Measurements from ENCODE around the gene PIAS1.
"Not testable (repeated sequence)": the region's sequence is repeated elsewhere in the genome, so short reads cannot be mapped to it uniquely, and the experiment has no call there.

PIAS1 gene

DNA sequence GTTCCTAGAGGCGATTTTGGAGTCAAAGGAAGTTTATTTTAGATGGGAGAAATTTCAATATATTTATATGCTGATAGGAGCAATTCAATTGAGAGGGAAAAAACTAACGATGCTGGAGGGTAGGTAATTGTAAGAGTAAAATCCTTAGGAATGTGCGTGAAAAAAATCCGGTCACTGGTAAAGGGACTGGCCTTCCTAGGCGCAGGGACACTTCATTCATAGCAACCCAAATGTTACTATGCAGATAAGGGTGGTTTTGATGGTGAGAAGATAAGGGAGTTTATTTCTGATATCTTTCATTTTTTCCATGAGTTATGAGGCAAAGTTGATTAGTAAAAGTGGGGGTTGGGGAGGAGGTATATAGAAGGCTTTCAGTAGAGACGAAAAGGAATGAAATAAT lies 1.1 kb upstream of the PIAS1 start:
- TF ChIP-seq, protein P1, sequence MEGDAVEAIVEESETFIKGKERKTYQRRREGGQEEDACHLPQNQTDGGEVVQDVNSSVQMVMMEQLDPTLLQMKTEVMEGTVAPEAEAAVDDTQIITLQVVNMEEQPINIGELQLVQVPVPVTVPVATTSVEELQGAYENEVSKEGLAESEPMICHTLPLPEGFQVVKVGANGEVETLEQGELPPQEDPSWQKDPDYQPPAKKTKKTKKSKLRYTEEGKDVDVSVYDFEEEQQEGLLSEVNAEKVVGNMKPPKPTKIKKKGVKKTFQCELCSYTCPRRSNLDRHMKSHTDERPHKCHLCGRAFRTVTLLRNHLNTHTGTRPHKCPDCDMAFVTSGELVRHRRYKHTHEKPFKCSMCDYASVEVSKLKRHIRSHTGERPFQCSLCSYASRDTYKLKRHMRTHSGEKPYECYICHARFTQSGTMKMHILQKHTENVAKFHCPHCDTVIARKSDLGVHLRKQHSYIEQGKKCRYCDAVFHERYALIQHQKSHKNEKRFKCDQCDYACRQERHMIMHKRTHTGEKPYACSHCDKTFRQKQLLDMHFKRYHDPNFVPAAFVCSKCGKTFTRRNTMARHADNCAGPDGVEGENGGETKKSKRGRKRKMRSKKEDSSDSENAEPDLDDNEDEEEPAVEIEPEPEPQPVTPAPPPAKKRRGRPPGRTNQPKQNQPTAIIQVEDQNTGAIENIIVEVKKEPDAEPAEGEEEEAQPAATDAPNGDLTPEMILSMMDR (IDR thresholded peaks at IDR 0.05; ENCODE audit: control extremely low read depth, extremely low read depth, low read depth, missing control alignments), result no peak
- CTCF ChIA-PET, result no interaction called here
- POLR2A ChIA-PET, result no interaction called here
- DNase-seq (ENCODE audit: extremely low spot score), result no peak

DNA sequence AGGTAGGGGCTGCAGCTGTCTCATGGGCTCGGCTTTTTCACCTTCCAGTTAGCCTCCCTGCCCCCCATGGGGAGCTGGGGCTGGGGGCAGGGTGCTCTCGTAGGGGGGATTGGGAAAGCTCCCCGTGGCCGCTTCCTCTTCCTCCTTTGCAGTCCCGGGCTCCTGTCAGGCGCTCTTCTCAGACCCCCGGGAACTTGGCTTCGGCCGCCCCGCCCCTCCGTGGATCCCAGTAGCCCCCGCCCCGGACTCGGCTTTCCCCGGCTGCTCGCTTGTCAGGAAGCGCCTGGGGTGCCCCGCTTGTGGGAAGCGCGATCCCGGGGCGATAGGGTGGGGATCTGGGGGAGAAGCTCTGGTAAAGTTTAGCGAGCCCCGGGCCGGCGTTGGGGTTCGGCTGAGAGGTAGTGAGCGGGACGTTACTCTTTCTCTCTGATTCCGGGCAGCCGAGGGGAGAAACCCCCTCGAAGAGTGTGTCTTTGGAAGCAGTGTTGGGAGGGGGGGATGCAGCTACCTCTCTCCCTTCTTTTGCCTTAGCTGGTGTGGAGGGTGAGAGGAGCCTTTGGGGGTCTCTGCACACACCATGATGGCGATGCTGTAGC lies 611 bp downstream of the PIAS1 start:
- CTCF ChIA-PET, result interaction anchor here (0.8 to 1.8 kb wide), 8 partner anchors 10 to 192 kb away, joined by 3 to 10 read pairs (median 3); no protein-coding TSS in a partner anchor
- DNase-seq (ENCODE audit: extremely low spot score), result no peak
- TF ChIP-seq, protein P1 (IDR thresholded peaks at IDR 0.05; ENCODE audit: control extremely low read depth, extremely low read depth, low read depth, missing control alignments), result no peak
- POLR2A ChIA-PET, result interaction anchor here (1.0 kb wide), 1 partner anchor 214 kb away, joined by 4 read pairs; no protein-coding TSS in a partner anchor

DNA sequence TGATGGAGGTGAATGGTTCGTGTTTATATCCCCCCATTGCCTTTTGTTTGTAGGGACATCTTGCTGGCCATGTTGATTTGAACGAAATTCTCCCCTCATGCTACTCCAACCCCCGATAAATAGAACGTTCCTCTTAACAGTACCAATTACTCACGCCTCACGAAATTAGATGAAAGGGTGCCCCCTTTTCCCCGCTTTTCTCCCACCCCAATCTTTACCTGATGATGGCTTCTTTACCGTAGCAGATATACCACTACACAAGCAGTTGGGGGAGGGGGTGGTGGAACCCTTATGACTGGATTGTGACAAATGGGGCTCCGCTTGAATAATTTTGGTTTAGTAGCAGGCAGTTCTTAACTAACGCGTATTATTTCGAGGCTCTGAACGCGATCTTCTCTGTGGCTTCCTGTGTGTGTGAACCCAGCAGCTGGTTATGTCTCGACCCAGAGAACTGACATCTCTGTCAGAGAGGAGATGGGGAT lies 1.1 kb downstream of the PIAS1 start:
- TF ChIP-seq, protein P1 (IDR thresholded peaks at IDR 0.05; ENCODE audit: control extremely low read depth, extremely low read depth, low read depth, missing control alignments), result no peak
- DNase-seq (ENCODE audit: extremely low spot score), result peak; percentile 70
- ChIA-PET CTCF (interaction anchor here (0.8 to 1.8 kb wide), 5 partner anchors 35 to 61 kb away, joined by 3 to 4 read pairs (median 3); no protein-coding TSS in a partner anchor), POLR2A (no interaction called here)

DNA sequence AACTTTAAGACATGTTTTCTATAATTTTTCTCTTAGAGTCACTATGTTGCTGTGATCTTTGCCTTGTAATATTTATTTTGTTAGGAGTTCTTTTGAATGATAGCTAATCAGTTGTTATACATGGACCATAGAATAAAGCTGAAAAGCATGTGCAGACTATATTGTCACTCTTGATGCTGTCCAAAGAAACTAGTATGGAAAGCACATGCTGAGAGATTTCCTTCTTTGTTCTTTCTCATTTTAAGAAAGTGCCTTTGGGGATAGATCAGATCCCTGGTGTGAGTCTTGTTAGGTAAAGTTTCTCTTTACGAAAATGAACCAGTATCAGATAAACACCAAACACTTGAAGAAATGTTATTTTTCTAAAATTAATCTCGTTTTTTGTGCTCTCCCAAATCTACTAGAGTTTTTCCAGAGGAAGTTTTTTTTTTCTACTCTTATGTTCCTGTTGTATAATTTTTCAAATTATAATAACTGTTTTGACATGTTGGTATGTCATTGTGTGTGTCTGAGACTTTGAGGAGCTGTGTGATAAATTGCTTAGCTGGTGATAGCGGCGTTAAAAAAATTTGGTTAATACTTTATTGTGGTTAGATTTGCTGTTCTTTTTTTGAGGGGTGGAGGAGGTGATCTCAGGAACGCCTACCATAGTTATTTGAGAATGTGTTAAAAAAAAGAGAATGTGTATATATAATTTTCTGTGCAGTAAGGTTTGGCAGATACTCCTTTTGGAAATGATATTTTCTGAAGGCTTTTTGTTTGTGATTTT lies 2.2 kb downstream of the PIAS1 start:
- POLR2A ChIA-PET, result no interaction called here

DNA sequence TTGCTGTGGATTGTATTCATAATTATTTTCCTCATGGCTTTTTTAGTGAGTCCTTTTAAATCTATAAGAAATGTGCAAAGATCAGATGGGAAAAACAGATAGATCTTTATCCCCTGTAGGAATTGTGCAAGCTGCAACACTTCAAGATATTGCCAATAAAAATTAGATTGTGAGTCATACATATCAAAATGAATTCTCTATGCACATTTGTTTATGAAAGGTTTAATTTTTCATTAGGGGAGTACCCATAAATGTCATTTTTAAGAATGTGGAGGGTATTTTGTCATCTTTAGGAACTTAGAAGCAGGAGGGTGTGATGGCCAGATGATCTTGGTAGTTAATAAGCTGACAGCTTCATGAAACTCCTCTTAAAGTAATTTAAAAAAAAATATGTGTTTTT lies 2.9 kb downstream of the PIAS1 start:
- POLR2A ChIA-PET, result no interaction called here
- CTCF ChIA-PET, result interaction anchor here (1.0 kb wide), 1 partner anchor 45 kb away, joined by 3 read pairs; no protein-coding TSS in a partner anchor

More for the DNA sequence above, 2.2 kb downstream of the PIAS1 start:
- CTCF ChIA-PET, result interaction anchor here (1.0 to 1.8 kb wide), 3 partner anchors 36 to 57 kb away, joined by 3 read pairs; no protein-coding TSS in a partner anchor
- no peak for DNase-seq (ENCODE audit: extremely low spot score)
- TF ChIP-seq, protein P1 (IDR thresholded peaks at IDR 0.05; ENCODE audit: control extremely low read depth, extremely low read depth, low read depth, missing control alignments), result no peak

DNA sequence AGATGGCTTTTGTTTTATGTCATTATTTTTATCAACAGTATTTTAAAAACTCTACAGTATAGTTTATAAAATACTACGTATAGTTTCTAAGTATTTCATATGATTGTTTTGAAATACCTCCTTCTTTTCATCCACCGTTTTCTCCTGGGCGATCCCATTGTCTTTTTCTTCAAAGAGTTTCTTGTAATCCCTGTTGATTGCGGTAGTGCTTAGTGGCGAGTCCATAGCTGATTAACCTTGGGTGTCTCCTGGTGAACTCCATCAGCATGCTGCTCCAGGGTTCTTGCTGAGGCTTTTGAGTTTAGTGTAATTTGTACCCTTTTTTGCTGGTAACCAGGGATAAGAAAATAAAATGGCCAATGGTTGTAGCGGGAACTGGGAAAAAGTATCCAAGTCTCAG lies 3.6 kb downstream of the PIAS1 start:
- TF ChIP-seq, protein P1 (IDR thresholded peaks at IDR 0.05; ENCODE audit: control extremely low read depth, extremely low read depth, low read depth, missing control alignments), result no peak
- POLR2A ChIA-PET, result no interaction called here
- no peak for DNase-seq (ENCODE audit: extremely low spot score)
- CTCF ChIA-PET, result no interaction called here

More for the DNA sequence above, 2.9 kb downstream of the PIAS1 start:
- TF ChIP-seq, protein P1 (IDR thresholded peaks at IDR 0.05; ENCODE audit: control extremely low read depth, extremely low read depth, low read depth, missing control alignments), result no peak
- DNase-seq (ENCODE audit: extremely low spot score), result no peak

DNA sequence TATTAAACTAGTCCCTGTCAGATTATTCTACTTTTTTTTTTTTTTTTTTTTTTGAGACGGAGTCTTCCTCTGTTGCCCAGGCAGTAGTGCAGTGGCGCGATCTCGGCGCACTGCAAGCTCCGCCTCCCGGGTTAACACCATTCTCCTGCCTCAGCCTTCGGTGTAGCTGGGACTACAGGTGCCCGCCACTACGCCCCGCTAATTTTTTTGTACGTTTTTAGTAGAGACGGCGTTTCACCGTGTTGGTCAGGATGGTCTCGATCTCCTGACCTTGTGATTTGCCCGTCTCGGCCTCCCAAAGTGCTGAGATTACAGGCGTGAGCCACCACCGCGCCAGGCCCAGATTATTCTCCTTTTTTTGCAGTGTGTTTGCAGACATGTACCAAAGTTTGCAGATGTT lies 4.9 kb downstream of the PIAS1 start:
- POLR2A ChIA-PET; DNase-seq (ENCODE audit: extremely low spot score): not testable (repeated sequence)
- CTCF ChIA-PET, result interaction anchor here (1.4 kb wide), 1 partner anchor 13 kb away, joined by 4 read pairs; no protein-coding TSS in a partner anchor

Data from GM10248 (cell line).